GM18867 (cell line): ENCODE measurements around the gene CRYGB.
"Not testable (repeated sequence)": the region's sequence is repeated elsewhere in the genome, so short reads cannot be mapped to it uniquely, and the experiment has no call there.

Source experiments
- ATAC-seq: cut with Tn5 transposase; IDR thresholded peaks from one replicate; pipeline ENCODE4 v1.9.1; 2021; ENCODE audit warnings: mild to moderate bottlenecking, moderate library complexity; ENCODE audit not compliant: unreplicated experiment

The CRYGB gene

GRCh38 chr2:208150956-208151355 lies 5.0 kb upstream of the CRYGB start:
- no peak for ATAC-seq

- no peak for ATAC-seq
Observed at GRCh38 chr2:208150094-208150493, 4.1 kb upstream of the CRYGB start.

- no peak for ATAC-seq
Observed at GRCh38 chr2:208148803-208149202, 2.8 kb upstream of the CRYGB start.

GRCh38 chr2:208147759-208148158 lies 1.8 kb upstream of the CRYGB start:
- ATAC-seq, result no peak

- no peak for ATAC-seq
Observed at GRCh38 chr2:208147008-208147407, 1.1 kb upstream of the CRYGB start.

- no peak for ATAC-seq
Observed at GRCh38 chr2:208142925-208143799, 2.8 kb downstream of the CRYGB start.

GRCh38 chr2:208142240-208142924 lies 3.6 kb downstream of the CRYGB start:
- ATAC-seq, result no peak

- no peak for ATAC-seq
Observed at GRCh38 chr2:208139447-208139846, 6.5 kb downstream of the CRYGB start.

- not testable (repeated sequence) for ATAC-seq
Observed at GRCh38 chr2:208138334-208138733, 7.6 kb downstream of the CRYGB start.

GRCh38 chr2:208136716-208137094 lies 9.3 kb downstream of the CRYGB start:
- ATAC-seq, result no peak

GRCh38 chr2:208135794-208136715 lies 9.9 kb downstream of the CRYGB start:
- no peak for ATAC-seq

GRCh38 chr2:208134928-208135586 lies 10.9 kb downstream of the CRYGB start:
- ATAC-seq, result peak; percentile 48

- no peak for ATAC-seq
Observed at GRCh38 chr2:208130712-208131110, 15.2 kb downstream of the CRYGB start.

- ATAC-seq, result no peak
Observed at GRCh38 chr2:208129744-208130711, 15.9 kb downstream of the CRYGB start, which contains the start of gene CRYGC. TSS of gene CRYGC (minus strand) at chr2:208129828. CDS start at chr2:208129792, 36 bp downstream.

- ATAC-seq, result no peak
Observed at GRCh38 chr2:208128136-208128535, 17.8 kb downstream of the CRYGB start.

GRCh38 chr2:208127090-208127489 lies 18.9 kb downstream of the CRYGB start:
- no peak for ATAC-seq

GRCh38 chr2:208125251-208125650 lies 20.7 kb downstream of the CRYGB start:
- ATAC-seq, result no peak

GRCh38 chr2:208124013-208124715 lies 21.8 kb downstream of the CRYGB start, which contains the start of gene CRYGD:
TSS of gene CRYGD (minus strand) at chr2:208124524. CDS start at chr2:208124473, 51 bp downstream.
- not testable (repeated sequence) for ATAC-seq

- ATAC-seq, result no peak
Observed at GRCh38 chr2:208122248-208122647, 23.7 kb downstream of the CRYGB start.
